GM21423 (cell line): ENCODE results near the gene PGM1.

Experiments
- ATAC-seq: cut with Tn5 transposase; IDR thresholded peaks from one replicate; pipeline ENCODE4 v1.9.1; 2021; ENCODE audit warnings: mild to moderate bottlenecking, moderate library complexity; ENCODE audit not compliant: unreplicated experiment

Gene PGM1

GRCh38 chr1:63600248-63600647 is 7.0 kb downstream of the PGM1 start:
- no peak for ATAC-seq

DNA sequence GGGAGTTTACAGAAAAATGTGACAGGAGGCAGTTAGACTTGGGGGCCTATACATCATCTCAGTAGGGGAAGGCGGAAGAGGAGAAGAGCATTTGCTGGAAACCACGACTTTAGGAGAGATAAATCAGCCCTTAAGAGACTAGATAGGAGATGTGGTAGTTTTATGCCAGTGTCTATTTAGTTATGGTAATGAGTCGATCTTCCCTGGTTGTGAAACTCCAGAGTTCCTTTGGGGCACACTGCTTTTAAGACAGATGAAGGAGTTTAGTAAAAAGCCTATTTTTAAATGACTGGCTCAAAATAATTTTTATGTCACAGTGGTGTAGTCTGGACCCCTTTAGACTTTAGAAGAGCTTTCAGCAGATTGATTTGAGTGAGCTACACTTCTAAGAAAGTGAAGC is 7.8 kb downstream of the PGM1 start:
- ATAC-seq = no peak

DNA sequence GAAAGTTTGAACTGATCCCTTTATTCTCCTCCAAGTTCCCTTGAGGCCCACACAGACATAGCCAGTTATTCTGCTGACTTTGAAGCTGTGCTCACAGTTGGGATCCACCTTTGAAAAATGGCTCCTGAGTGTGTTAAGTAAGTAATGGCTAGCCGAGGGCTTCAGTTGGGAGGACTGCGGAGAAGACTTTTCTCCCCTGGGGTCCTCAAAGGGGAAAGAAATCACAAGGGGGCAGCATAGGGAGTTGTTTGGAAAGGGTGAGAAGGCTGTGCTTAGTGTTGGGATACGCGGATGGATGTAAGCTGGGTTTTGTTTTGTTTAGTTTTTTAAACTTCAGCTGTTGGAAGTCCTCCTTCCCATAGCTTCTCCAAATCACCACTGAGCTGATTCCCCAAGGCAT is 8.3 kb downstream of the PGM1 start:
- no peak for ATAC-seq

- no peak for ATAC-seq
Measured at GRCh38 chr1:63601912-63602311, 8.7 kb downstream of the PGM1 start.

- ATAC-seq = no peak
Measured at GRCh38 chr1:63602629-63603028, 9.4 kb downstream of the PGM1 start.

DNA sequence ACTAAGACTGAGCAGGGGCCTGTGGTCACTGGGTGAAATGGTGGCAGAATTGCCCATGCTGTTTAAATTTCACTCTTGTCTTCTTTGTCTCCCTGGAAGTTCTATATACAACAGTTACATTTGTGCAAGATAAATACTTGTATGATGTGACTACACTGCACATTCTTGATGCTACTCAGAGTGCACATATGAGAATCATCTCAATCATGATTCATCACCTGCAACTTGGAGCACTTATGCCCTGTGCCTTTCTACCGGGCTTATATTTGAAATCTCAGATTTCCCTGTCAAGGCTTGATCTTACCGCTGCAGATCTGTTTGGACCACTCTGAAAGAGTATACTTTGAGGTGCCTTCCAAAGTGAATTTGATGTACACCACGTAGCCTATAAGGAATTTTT is 10.6 kb downstream of the PGM1 start:
- ATAC-seq = no peak

DNA sequence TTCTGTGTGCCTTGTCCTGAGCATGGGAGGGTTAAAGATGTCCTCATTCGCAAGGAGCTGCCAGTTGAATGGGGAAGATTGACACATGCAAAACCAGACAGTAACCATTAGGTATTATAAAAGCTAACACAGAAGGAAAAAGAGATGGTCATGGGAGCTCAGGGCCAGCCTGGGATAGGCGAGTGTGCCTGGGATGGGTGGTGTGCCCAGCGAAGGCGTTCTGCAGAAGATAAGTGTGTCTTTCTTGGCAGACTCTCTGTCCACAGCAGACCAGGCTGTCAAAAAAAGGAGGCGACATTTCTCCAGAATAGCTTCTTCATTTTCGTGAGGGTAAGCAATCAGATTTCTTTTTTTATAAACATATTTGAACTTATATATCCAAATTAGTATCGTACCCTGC is 14.1 kb downstream of the PGM1 start:
- no peak for ATAC-seq

DNA sequence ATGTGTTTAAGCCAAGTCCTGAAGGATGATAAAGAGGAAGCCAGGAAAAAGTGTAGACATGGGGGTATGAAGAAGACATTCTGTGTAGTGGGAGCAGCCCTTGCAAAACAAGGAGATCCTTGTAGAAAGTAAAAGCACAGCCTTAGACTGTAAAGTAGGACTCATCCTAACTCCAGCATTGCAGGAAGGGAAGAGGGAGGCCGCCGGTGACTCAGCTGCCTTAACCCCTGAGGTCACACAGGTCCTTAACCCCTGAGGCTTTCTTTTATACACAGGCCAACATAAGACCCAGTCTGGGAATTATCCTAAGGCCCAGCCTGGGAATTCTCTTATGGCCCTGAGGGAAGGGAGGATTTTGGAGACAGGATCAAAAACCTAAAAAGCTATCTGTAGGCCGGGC is 18.0 kb downstream of the PGM1 start:
- ATAC-seq = no peak

GRCh38 chr1:63612564-63612963 is 19.4 kb downstream of the PGM1 start:
- no peak for ATAC-seq

DNA sequence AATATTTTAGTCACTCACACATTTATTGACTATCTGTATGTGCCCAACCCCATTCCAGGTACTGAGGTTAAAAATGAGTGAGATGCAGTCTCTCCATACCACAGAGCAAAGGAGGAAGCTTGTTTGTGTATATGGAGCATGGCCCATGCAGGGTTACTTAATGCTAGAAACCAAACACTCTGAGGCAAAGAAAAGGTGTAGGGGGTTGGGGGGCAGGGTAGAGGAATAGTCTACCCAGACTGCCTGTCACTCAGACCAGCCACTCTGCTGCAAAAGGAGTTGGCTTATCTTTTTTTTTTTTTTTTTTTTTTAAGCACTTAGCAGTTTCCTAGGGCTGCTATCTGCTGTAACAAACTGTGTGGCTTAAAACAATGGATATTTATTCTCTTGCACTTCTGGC is 19.8 kb downstream of the PGM1 start:
- no peak for ATAC-seq

- ATAC-seq = peak; percentile 79
Measured at GRCh38 chr1:63615768-63616420, 22.7 kb downstream of the PGM1 start.

DNA sequence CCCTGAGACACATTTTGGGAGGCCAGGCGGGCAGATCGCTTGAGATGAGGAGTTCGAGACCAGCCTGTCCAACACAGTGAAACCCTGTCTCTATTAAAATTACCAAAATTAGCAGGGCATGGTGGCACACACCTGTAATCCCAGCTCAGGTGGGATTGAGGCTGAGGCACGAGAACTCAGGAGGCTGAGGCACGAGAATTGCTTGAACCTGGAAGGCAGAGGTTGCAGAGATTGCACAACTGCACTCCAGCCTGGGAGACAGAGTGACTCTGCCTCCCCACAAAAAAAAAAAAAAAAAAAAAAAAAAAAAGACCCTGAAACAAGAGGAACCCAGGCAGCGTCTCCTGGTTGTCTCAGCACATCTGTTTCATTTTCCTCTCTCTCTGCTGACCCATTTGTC is 24.2 kb downstream of the PGM1 start:
- ATAC-seq = no peak

DNA sequence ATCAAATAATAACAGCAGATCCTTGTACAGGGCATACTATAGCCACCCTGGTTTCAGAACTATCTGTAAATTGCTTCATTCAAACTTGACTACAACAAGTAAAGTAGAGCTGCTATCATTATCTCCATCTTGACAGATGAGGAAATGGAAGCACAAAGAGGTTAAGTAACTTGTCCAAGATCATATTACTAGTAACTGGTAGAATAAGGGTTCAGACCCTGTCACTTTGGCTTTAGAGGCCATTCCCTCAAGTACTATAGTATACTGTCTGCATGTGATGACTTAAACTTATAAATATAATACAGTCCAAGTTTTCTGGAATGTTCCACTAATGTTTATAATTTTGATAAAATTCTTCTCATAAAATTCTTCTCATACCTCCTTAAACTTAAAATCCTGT is 24.8 kb downstream of the PGM1 start:
- no peak for ATAC-seq

DNA sequence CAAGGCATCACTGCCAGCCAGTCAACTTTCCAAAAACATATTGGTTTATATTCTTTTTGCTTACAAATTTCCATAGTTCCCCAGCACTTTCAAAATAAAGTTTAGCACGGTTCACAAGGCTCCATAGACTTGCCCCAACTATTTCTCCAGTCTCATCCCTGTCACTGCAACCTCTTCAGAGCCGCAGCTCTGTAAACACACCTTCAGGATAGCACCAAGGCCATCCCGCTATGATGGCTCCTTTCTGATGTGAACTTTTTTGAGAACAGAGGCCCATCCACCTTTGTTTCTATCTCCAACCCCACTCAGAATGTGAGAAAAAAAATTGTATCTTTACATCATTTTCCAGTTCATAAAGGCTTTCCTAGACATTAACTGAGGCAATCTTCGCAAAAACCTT is 26.3 kb downstream of the PGM1 start:
- no peak for ATAC-seq

GRCh38 chr1:63620671-63621070 is 27.5 kb downstream of the PGM1 start:
- ATAC-seq = no peak

DNA sequence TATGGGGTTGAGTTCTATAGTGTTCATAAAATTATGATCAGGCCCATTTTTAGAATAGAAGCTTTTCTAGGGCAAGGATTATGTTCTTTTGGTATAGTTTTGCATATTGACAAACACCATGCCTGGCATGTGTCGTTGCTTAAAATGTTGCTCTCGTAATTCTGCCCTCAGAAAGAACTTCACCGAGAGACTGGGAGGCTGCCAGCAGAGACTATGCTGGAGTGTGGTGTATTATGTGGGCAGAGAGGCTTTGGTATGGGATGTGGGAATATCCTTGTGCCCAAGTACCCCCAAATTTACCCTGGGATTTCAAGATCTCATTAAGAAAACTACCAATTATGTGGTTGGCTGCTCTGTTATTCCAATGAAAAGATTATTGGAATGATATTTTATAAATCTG is 27.9 kb downstream of the PGM1 start:
- ATAC-seq = no peak

DNA sequence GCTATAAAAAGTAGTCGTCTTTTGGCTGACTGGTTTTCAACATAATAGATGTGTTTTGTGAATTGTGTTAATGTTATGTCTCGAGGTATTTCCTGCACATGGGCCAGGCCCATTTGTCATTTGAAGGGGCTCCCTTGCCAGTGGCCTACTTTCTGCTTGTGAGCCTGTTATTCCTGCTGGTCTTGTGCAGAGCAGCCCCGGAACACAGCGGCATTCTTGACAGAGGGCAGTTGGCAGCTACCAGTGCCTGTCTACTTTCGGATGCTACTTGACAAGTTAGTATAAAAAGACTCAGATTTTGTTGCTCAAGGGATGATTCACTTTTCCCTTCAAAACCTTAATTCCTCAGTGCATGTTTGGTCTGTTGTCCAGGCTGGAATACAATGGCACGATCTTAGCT is 28.5 kb downstream of the PGM1 start:
- no peak for ATAC-seq

DNA sequence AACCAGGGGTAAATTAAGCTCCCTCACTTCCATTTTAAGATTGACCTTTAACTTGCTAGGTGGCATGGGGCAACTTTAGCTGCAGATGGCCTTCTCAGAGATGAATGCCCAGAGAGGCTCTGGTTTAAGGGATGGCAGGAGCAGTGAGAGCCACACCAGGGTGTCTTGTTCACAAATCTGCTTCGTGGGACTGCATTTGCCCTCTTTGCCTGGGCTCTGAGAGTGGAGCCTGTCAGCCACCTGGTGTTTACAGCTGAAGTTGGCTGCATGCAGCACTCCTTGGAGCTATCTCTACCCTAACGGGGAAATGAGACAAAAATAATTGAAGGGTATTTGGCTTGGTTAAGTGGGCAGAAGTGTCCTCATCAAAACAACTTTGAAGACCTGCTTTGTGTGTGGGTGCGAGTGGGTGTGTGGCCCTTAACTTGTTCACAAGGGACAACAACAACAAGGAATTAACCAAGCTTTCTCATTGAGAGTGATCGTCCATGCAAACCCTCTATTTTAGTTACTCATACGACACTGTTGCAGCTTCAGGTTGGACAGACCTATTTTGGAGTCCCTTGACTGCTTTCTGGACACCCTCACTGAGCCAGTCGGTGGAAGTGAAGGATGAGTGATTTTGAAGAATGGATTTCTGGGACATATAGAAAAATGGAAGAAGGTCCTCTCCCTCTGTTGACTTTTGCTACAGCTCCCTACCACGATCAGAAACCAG is 29.8 kb downstream of the PGM1 start:
- ATAC-seq = no peak

GRCh38 chr1:63623952-63624351 is 30.7 kb downstream of the PGM1 start:
- no peak for ATAC-seq

DNA sequence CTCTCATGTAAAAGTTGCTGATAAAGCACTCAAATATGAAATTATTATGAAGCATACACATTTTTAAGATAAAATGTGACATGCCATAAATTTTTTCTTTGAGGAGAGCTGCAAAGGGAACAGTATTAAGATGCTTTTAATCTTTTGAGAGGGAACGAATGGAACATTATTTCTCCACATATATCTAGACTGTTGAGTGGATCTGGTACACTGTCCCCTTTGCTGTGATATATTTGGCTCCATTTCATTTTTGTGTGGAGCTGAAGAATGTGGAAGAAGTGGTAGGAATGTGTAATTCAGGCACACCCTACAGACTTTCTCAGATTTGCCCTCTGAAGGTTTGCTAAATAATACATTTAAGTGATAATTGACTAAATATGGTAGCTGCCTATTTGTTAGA is 31.7 kb downstream of the PGM1 start:
- no peak for ATAC-seq

GRCh38 chr1:63626222-63626621 is 33.0 kb downstream of the PGM1 start:
- no peak for ATAC-seq

DNA sequence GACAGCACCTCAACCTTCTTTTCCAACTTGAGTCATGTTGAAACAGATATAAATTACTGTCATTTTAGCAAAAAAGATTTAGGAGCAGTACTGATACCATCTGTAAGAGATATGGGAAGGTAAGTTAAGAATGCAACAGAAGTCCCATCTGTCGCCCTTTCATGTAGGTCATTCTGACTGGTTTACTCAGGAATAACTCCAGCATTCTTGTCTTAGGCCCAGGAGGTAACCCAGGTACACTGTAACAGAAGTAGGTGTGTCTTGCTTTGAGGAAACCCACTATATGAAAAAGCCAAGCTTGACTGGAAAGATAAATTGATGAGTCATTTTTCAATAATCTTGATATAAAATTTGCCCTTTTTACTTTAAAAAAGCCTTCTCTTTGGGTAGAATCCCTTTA is 35.4 kb downstream of the PGM1 start:
- ATAC-seq = no peak

DNA sequence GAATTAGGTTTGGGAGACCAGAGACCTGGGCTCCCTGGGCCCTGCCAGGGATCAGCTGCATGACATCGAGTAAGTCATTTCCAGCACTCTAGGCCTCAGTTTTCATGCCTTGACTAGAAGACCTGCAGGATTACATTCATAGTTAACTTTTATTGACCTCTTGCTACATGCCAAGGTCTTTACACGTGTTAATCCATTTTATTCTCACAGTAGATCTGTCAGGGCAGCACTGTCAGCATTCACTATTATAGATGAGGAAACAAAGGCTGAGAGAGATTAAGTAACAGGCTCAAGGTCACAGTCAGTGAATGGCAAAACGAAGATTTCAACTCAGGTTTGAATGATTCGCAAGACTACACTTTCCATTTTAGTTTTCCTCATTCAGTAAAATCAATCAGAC is 37.0 kb downstream of the PGM1 start:
- ATAC-seq = no peak
